ENCODE data around the gene C20orf141. TPM values are rescaled to one million over a fixed set of nuclear protein-coding genes. Genes with fewer than 3 reads are reported as not detected.

C20orf141 gene, protein sequence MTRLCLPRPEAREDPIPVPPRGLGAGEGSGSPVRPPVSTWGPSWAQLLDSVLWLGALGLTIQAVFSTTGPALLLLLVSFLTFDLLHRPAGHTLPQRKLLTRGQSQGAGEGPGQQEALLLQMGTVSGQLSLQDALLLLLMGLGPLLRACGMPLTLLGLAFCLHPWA
- total RNA-seq = not detected in 2 replicates

GRCh38 chr20:2814587-2815051 is at the start of gene C20orf141:
C20orf141 (plus strand) TSS chr20:2814987; CDS start chr20:2815185, 198 bp downstream.

DNA sequence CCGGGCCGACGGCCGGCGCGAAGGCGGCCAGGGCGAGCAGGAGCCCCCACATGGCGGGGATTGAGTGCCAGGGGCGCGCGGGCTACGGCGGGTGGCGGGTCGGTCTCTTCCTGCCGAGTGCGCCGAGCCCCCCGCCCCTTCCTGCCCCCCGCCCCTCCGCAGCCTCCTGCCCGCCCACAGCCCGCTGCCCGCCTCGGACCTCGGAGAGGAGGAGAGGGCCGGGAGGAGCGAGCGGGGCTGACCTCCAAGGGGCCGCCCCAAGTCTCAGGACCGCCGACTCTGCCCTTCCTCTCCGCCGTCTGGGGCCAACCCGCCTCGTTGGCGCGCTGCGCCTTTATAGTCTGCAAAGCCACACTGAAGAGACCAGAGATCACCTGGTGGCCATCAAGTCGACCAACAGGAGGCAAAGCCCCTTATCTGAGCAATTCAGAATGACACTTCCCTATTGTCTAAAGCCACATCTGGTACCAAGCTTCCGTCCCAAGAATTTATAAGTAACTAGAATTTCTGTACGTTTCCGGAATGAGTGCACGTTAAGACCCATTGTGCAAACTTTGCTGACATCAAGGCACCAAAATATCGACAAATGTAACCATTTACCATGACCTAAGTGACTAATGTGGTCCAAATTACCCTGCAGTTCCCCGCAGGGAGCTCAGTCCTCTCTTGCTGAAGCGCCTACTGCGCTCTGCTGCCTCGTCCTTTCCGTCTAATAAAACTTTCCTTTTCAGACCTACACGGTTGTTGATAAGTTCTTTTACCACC is 14.1 kb upstream of the C20orf141 start, which contains the start of gene CPXM1:
Gene CPXM1 (minus strand): TSS at position 107 of the 765 bp plus-strand sequence. CDS start 55 bp downstream, at position 52.

GRCh38 chr20:2816030-2816582 is 1.3 kb downstream of the C20orf141 start, which contains the start of gene TMEM239:
TMEM239 (plus strand) TSS chr20:2816364; CDS start chr20:2816555, 191 bp downstream.

GRCh38 chr20:2840138-2840966 is 25.6 kb downstream of the C20orf141 start, which contains the start of the genes PCED1A and VPS16:
PCED1A (minus strand) TSS chr20:2840655; CDS start chr20:2839912, 743 bp downstream.
VPS16 (plus strand) TSS chr20:2840745; CDS start chr20:2840775, 30 bp downstream.

Other genes starting within 250 kb of the C20orf141 start
- gene NOP56, start 162.4 kb upstream of the C20orf141 start, total RNA-seq = 147 and 223 TPM in 2 replicates
- 72.5 and 84.8 TPM in 2 replicates for gene IDH3B, start 150.8 kb upstream of the C20orf141 start, total RNA-seq
- 1.1 and 1.2 TPM in 2 replicates for gene EBF4, start 122.2 kb upstream of the C20orf141 start, total RNA-seq
- gene CPXM1, start 14.4 kb upstream of the C20orf141 start, total RNA-seq = not detected in 2 replicates
- gene TMEM239, start 1.4 kb downstream of the C20orf141 start, total RNA-seq = not detected in 2 replicates
- 21.4 and 35.8 TPM in 2 replicates for gene PCED1A, start 25.7 kb downstream of the C20orf141 start, total RNA-seq
- 28.1 and 37.1 TPM in 2 replicates for gene VPS16, start 25.8 kb downstream of the C20orf141 start, total RNA-seq
- 19.0 and 36.9 TPM in 2 replicates for gene PTPRA, start 58.5 kb downstream of the C20orf141 start, total RNA-seq
- gene GNRH2, start 228.6 kb downstream of the C20orf141 start, total RNA-seq = not detected in 2 replicates
- gene MRPS26, start 231.1 kb downstream of the C20orf141 start, total RNA-seq = 69.5 and 77.8 TPM in 2 replicates